Measurements from ENCODE around the gene ELOVL5.
"Not testable (repeated sequence)": the region's sequence is repeated elsewhere in the genome, so short reads cannot be mapped to it uniquely, and the experiment has no call there.

ELOVL5 gene

GRCh38 chr6:53348371-53349208 lies at the start of gene ELOVL5:
ELOVL5 (minus strand) TSS chr6:53348950; CDS start chr6:53295699, 53,251 bp downstream.
- Histone ChIP-seq H3K4me1 (ENCODE audit: insufficient read depth, low read length) (peaks cover 7% of the 10 kb centered on the region; the same call in 1 of the 2 replicates), H3K36me3 (ENCODE audit: insufficient read depth, low read length) (no peaks in the 10 kb centered on the region), H3K9ac (ENCODE audit: low read depth, low read length) (peak within 1 kb of the TSS; percentile 83), H3K9me3 (ENCODE audit: control insufficient read depth, insufficient read depth, low read length) (no peaks in the 10 kb centered on the region)

DNA sequence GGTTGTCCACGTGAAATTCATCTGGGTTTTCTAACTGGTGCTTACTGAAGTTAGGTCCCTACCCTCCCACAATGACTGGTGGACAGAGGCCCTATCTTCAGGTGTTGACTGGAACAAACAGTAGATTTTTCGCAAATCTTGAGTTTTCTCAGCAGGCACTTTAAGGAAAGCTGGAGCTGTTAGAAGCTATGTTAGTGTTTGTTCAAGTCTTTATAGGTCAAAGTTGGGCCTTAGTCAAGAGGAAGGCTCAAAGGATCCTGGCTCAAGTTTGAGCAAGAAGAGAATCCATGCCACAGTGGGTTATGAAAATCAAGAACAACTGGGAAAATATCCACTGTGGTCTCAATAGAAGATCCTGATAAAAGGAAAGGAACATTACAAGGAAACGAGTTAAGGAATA lies 48.5 kb upstream of the ELOVL5 start:
- Histone ChIP-seq H3K9ac (ENCODE audit: low read depth, low read length) (no peak overlapping the region), H3K4me1 (ENCODE audit: insufficient read depth, low read length) (no peaks in the 10 kb centered on the region), H3K36me3 (ENCODE audit: insufficient read depth, low read length) (no peaks in the 10 kb centered on the region), H3K9me3 (ENCODE audit: control insufficient read depth, insufficient read depth, low read length) (no peaks in the 10 kb centered on the region)

DNA sequence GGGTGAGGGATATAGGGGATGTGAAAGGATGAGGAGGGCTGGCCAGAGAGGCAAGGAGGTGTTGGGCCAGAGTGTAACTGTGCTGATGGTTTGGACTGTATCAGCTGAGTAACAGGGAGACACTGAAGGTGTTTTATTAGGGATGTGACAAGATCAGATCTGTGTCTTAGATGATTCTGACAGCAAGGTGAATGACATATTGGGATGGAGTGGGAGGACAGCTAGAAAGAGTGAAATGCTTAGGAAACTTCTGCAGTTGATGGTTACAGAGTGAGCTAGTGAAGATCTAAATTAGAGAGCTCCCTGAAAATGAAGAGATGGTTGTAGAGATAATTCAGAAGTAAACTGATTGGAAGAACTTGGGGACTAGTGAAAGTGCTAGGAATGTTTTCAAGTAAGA lies 47.2 kb upstream of the ELOVL5 start:
- Histone ChIP-seq H3K36me3 (ENCODE audit: insufficient read depth, low read length) (no peaks in the 10 kb centered on the region), H3K4me1 (ENCODE audit: insufficient read depth, low read length) (no peaks in the 10 kb centered on the region), H3K9ac (ENCODE audit: low read depth, low read length) (no peak overlapping the region)

DNA sequence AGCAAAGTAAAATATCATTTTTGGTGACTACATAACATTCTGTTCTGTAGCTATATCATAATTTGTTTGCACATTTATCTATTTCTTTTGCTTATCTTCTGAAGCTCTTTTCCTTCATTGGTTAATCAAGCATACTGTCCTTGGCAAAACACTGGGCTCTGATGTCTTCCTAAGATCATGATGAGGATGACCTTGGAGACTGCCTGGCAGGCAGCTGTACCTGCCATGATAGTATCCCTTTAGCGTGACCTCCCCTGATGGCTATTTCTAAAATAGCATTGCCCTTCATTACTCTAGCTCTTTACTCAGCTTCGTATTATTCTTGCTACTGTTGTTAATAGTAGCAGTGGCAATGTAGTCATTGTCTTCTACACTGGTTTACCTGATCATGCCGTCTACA lies 46.0 kb upstream of the ELOVL5 start:
- Histone ChIP-seq H3K9me3 (ENCODE audit: control insufficient read depth, insufficient read depth, low read length) (no peaks in the 10 kb centered on the region), H3K36me3 (ENCODE audit: insufficient read depth, low read length) (no peaks in the 10 kb centered on the region), H3K4me1 (ENCODE audit: insufficient read depth, low read length) (no peaks in the 10 kb centered on the region), H3K9ac (ENCODE audit: low read depth, low read length) (no peak overlapping the region)

More for the DNA sequence above, 47.2 kb upstream of the ELOVL5 start:
- H3K9me3 ChIP-seq (ENCODE audit: control insufficient read depth, insufficient read depth, low read length), result no peaks in the 10 kb centered on the region

DNA sequence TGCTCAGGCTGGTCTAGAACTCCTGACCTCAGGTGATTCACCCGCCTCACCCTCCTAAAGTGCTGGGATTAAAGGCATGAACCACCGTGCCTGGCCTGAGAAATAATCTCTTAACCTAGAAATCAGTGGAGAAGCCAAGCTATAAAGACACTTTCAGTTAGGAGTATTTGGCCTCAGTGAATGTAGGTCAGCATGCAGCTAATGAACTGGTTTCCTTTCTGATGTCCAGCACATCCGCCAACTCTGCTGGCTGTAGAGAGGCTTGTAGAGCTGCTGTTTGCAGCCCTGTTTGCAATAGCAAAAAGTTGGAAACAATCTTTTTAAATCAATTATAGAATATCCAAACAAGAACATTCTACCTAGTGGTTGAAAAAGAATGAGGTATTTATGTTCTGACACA lies 42.4 kb upstream of the ELOVL5 start:
- H3K4me1 ChIP-seq (ENCODE audit: insufficient read depth, low read length), result no peaks in the 10 kb centered on the region
- no peaks in the 10 kb centered on the region for H3K36me3 ChIP-seq (ENCODE audit: insufficient read depth, low read length)
- no peak overlapping the region for H3K9ac ChIP-seq (ENCODE audit: low read depth, low read length)
- no peaks in the 10 kb centered on the region for H3K9me3 ChIP-seq (ENCODE audit: control insufficient read depth, insufficient read depth, low read length)

GRCh38 chr6:53390010-53390409 lies 41.3 kb upstream of the ELOVL5 start:
- Histone ChIP-seq H3K36me3 (ENCODE audit: insufficient read depth, low read length) (no peaks in the 10 kb centered on the region), H3K9ac (ENCODE audit: low read depth, low read length) (no peak overlapping the region), H3K4me1 (ENCODE audit: insufficient read depth, low read length) (no peaks in the 10 kb centered on the region)

DNA sequence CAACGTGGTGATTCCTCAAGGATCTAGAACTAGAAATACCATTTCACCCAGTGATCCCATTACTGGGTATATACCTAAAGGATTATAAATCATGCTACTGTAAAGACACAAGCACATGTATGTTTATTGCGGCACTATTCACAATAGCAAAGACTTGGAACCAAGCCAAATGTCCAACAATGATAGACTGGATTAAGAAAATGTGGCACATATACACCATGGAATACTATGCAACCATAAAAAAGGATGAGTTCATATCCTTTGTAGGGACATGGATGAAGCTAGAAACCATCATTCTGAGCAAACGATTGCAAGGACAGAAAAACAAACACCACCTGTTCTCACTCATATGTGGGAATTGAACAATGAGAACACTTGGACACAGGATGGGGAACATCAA lies 39.9 kb upstream of the ELOVL5 start:
- H3K9me3 ChIP-seq (ENCODE audit: control insufficient read depth, insufficient read depth, low read length); H3K36me3 ChIP-seq (ENCODE audit: insufficient read depth, low read length); H3K4me1 ChIP-seq (ENCODE audit: insufficient read depth, low read length); H3K9ac ChIP-seq (ENCODE audit: low read depth, low read length): not testable (repeated sequence)

More at GRCh38 chr6:53390010-53390409, 41.3 kb upstream of the ELOVL5 start:
- H3K9me3 ChIP-seq (ENCODE audit: control insufficient read depth, insufficient read depth, low read length), result no peaks in the 10 kb centered on the region

DNA sequence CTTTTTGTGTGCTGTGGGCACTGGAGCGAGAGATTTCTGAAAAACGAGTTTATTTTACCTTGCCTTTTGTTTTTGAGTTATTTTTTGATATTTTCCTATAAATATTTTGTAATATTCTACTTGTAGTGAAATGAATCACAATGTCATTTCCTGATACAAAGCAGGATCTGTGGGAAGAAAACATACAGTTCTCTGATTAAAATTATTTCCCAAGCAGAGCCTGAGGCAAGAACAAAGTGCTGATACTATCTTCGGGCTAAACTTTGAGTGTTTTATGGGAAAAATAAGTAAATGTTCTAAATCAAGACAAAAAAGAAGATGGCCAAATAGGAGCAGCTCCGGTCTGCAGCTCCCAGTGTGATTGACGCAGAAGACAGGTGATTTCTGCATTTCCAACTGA lies 33.7 kb upstream of the ELOVL5 start:
- Histone ChIP-seq H3K4me1 (ENCODE audit: insufficient read depth, low read length) (no peaks in the 10 kb centered on the region), H3K9me3 (ENCODE audit: control insufficient read depth, insufficient read depth, low read length) (no peaks in the 10 kb centered on the region), H3K36me3 (ENCODE audit: insufficient read depth, low read length) (no peaks in the 10 kb centered on the region), H3K9ac (ENCODE audit: low read depth, low read length) (no peak overlapping the region)

- no peaks in the 10 kb centered on the region for H3K4me1 ChIP-seq (ENCODE audit: insufficient read depth, low read length)
- no peak overlapping the region for H3K9ac ChIP-seq (ENCODE audit: low read depth, low read length)
- H3K36me3 ChIP-seq (ENCODE audit: insufficient read depth, low read length), result no peaks in the 10 kb centered on the region
- no peaks in the 10 kb centered on the region for H3K9me3 ChIP-seq (ENCODE audit: control insufficient read depth, insufficient read depth, low read length)
These were observed 29.5 kb upstream of the ELOVL5 start for GRCh38 chr6:53378208-53378607.

DNA sequence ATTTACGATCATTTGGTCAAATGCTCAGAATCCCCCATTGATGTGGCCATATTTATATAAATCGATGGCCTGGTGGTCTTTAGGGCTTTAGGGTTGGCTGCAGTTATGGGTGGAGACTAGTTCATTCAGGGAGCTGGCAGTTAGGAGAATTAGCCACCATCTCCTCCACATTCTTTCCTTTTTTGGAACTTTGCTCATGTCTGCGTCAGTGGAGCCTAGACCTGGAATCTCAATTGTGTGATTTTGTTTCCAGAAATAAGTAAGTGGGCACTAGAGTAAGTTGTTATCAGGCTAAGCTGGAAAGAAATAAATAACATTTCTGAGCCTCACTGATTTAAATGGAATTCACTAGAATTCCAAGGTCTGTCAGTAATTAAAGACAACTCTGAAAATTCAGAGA lies 29.0 kb upstream of the ELOVL5 start:
- Histone ChIP-seq H3K4me1 (ENCODE audit: insufficient read depth, low read length) (no peaks in the 10 kb centered on the region), H3K36me3 (ENCODE audit: insufficient read depth, low read length) (no peaks in the 10 kb centered on the region), H3K9me3 (ENCODE audit: control insufficient read depth, insufficient read depth, low read length) (no peaks in the 10 kb centered on the region), H3K9ac (ENCODE audit: low read depth, low read length) (no peak overlapping the region)

DNA sequence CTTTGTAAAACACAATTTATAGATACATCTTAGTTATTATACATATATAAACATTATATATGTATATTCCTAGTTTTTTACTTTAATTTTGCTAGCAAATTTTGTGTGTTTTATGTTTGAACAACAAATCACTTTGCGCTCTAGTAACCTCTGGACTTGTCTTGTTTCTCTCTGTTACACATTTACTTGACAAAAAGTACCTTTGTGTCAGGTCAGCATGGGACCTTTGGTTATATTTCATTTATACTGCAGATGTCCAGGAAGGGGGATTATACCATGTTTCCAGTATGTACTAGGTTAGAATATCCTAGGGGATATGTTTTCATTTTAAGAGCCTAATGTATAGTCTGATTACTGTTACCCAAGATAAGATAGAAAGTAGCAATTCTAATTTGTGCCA lies 28.5 kb upstream of the ELOVL5 start:
- Histone ChIP-seq H3K9ac (ENCODE audit: low read depth, low read length) (no peak overlapping the region), H3K9me3 (ENCODE audit: control insufficient read depth, insufficient read depth, low read length) (no peaks in the 10 kb centered on the region), H3K36me3 (ENCODE audit: insufficient read depth, low read length) (no peaks in the 10 kb centered on the region), H3K4me1 (ENCODE audit: insufficient read depth, low read length) (no peaks in the 10 kb centered on the region)

- H3K36me3 ChIP-seq (ENCODE audit: insufficient read depth, low read length), result no peaks in the 10 kb centered on the region
- no peak overlapping the region for H3K9ac ChIP-seq (ENCODE audit: low read depth, low read length)
- no peaks in the 10 kb centered on the region for H3K9me3 ChIP-seq (ENCODE audit: control insufficient read depth, insufficient read depth, low read length)
These were observed 28.0 kb upstream of the ELOVL5 start for GRCh38 chr6:53376661-53377226.

DNA sequence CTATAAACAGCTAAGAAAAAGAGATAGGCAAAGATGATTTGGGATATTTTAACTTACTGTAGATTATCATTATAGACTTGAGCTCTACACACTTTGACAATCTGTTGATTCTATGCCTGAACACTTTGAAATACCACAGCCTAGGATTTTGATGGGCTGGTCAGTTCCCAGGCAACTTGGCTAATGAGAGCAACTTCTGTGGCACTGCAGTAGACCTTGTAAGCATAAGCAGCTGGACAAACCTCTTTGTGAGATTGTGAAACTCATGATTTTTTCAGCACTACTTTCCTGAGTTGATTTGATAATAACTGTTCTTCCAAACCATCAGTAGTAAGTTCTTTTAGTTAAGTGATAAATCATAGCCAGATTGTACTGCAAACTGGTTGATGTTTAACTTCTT lies 27.1 kb upstream of the ELOVL5 start:
- Histone ChIP-seq H3K4me1 (ENCODE audit: insufficient read depth, low read length) (no peaks in the 10 kb centered on the region), H3K9ac (ENCODE audit: low read depth, low read length) (no peak overlapping the region), H3K36me3 (ENCODE audit: insufficient read depth, low read length) (no peaks in the 10 kb centered on the region), H3K9me3 (ENCODE audit: control insufficient read depth, insufficient read depth, low read length) (no peaks in the 10 kb centered on the region)

More at GRCh38 chr6:53376661-53377226, 28.0 kb upstream of the ELOVL5 start:
- no peaks in the 10 kb centered on the region for H3K4me1 ChIP-seq (ENCODE audit: insufficient read depth, low read length)

DNA sequence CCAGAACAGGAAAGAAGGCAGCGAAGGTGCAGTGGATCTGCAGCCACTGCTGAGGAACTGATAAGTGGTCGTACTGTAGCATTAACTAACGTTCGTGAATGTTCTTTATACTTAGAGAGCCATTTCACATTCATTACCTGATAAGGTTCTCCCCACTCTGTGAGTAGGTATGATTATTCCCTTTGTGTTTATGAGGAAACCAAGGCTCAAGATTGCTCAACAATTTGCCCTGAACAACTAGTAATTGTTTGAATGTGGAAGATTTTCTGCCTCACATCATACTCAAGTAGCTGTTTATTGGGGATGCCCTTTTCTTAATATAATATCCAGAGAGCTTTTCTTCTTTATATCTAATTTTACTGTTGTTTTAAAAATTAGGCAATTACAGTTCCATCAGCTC lies 24.9 kb upstream of the ELOVL5 start:
- no peaks in the 10 kb centered on the region for H3K4me1 ChIP-seq (ENCODE audit: insufficient read depth, low read length)
- H3K9me3 ChIP-seq (ENCODE audit: control insufficient read depth, insufficient read depth, low read length), result no peaks in the 10 kb centered on the region
- H3K36me3 ChIP-seq (ENCODE audit: insufficient read depth, low read length), result no peaks in the 10 kb centered on the region
- H3K9ac ChIP-seq (ENCODE audit: low read depth, low read length), result no peak overlapping the region

DNA sequence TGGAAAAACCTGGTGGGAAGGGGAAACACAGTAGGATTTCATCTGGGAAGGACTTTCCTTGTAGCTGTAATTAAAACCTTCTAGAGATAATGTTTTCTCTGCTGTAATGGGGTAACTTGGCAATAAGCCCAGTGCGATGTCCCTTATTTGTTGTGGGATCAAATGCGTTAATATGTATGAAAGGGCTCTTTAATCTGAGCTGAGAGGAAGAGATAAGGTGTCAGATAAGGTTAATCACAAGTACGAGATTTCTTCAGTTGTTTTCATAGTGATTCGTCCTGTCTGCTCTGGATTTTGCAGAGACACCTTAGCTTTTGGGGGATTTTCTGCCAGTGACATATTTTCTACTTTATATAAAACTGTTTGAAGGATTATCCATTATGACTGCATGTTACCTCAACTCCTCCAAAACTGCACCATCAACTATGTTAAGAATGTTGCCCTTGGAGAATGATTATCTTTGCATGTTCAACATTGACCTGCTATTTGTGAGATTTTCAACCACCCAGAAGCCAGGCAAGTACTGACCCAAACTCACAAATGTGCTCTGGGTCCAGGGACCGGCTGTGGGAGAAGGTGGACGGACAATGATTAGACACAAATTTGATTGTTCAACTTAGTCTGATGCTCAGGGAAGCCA lies 21.2 kb upstream of the ELOVL5 start:
- Histone ChIP-seq H3K36me3 (ENCODE audit: insufficient read depth, low read length) (no peaks in the 10 kb centered on the region), H3K9ac (ENCODE audit: low read depth, low read length) (no peak overlapping the region), H3K9me3 (ENCODE audit: control insufficient read depth, insufficient read depth, low read length) (no peaks in the 10 kb centered on the region)

More for the DNA sequence above, 21.2 kb upstream of the ELOVL5 start:
- no peaks in the 10 kb centered on the region for H3K4me1 ChIP-seq (ENCODE audit: insufficient read depth, low read length)
